Measurements from ENCODE around the gene SFRP5. TPM values are rescaled to one million over a fixed set of nuclear protein-coding genes. Genes with fewer than 3 reads are reported as not detected.

The SFRP5 gene, protein sequence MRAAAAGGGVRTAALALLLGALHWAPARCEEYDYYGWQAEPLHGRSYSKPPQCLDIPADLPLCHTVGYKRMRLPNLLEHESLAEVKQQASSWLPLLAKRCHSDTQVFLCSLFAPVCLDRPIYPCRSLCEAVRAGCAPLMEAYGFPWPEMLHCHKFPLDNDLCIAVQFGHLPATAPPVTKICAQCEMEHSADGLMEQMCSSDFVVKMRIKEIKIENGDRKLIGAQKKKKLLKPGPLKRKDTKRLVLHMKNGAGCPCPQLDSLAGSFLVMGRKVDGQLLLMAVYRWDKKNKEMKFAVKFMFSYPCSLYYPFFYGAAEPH
- total RNA-seq (2022; extraction: Qiagen RNA extraction; ENCODE audit: low read depth) = 1.8 to 2.5 TPM (median 2.1 TPM) in 5 replicates

DNA sequence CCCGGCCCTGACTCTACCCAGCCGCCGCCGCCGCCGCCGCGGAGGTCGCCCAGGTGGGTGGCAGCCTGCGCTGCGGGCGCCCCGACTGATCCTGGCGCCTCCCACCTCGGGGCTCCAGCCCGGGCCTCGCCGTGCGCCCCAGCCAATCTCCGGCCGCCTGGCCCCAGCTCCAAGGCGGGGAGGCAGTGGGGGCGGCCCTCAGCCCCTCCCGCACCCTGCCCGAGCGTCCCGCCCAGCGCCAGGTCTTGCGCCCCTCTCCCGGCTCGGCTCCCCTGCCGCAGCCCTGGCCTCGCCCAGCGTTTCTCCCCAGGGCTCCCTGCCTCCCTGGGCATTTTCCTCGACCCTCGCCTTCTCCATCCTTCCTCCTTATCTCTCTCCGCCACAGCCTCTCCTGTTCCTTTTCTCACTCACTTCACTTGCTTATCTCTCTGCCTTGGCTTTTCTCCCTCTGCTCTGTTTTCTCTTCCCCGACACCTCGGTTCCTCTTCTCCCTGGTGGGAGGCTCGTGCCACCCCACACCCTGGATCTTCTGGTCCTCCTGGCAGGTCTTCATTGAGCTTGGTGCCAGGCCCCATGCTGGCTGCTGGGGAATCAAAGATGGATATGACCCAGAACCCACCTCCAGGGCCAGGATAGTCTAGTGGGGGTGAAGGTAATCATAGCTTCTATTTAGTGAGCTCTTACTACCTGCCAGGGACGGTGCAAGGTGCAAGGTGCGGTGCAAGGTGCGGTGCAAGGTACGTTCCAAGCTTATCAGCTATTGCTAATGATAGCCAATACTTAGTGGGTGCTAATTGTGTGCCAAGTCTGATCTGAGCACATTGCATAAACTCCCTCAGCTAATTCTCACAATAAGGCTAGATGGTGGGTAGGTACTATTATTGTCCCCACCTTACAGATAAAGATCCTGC, at the start of gene SFRP5:
Gene SFRP5 (minus strand): TSS at position 87 of the 911 bp plus-strand sequence. CDS start 166 bp downstream, outside the sequence.

DNA sequence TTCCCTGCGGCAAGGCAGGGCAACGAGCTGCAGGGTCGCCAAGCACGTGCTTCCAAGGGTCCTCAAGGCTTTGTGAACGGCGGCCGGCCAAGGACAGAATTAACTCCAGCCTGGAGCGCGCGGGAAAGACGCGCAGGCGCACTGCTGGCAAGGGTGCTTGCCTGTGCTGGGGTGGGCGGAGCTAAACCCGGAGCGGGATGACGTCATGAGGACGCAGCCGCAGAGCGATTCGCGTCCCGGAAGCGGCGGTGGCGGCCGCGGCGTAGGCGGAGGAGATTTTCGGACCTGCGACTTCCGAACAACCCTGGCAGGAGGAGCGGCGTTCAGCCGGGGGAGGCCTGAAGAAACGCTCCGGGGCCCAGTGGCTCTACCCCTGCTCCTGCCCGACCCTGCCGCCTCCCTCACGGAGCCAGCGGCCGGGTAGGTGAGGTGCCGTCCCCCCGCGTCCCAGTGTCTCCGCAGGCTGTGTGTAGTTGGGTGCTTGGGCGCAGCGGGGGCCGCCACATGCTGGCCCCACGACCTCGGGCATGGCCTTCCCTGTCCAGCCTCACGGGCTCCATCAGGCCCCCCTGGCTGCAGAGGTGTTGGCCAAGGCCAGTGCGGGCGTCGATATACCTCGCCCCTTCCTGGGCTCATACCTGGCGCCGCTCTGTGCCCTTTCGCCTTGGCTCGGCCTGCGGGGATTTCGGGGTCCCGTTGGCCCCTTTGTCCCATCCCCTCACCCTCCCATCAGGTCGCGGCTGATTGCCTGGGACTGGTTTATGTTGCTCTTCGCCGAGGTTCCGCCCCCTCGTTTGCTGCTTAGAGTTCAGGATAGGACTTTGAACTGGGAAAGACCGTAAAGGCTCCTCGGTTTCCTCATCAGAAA, 34.7 kb downstream of the SFRP5 start, which contains the start of gene ZFYVE27:
Gene ZFYVE27 (plus strand): TSS at position 227 of the 868 bp plus-strand sequence. CDS start 1,350 bp downstream, outside the sequence.

Other genes with a start within 250 kb of the SFRP5 start
- gene ANKRD2, start 199.2 kb downstream of the SFRP5 start, total RNA-seq (2022; extraction: Qiagen RNA extraction; ENCODE audit: low read depth) = 4.2 to 6.9 TPM (median 4.9 TPM) in 5 replicates
- 1.2 to 2.0 TPM (median 1.7 TPM) in 5 replicates for gene HOGA1, start 187.6 kb downstream of the SFRP5 start, total RNA-seq (2022; extraction: Qiagen RNA extraction; ENCODE audit: low read depth)
- 0.11 TPM in 1 of 5 replicates, not detected in the others for gene C10orf62, start 182.3 kb downstream of the SFRP5 start, total RNA-seq (2022; extraction: Qiagen RNA extraction; ENCODE audit: low read depth)
- 6.7 to 8.4 TPM (median 7.9 TPM) in 5 replicates for gene MORN4, start 138.5 kb downstream of the SFRP5 start, total RNA-seq (2022; extraction: Qiagen RNA extraction; ENCODE audit: low read depth)
- gene PI4K2A, start 131.3 kb downstream of the SFRP5 start, total RNA-seq (2022; extraction: Qiagen RNA extraction; ENCODE audit: low read depth) = 20.2 to 23.4 TPM (median 22.6 TPM) in 5 replicates
- gene AVPI1, start 84.8 kb downstream of the SFRP5 start, total RNA-seq (2022; extraction: Qiagen RNA extraction; ENCODE audit: low read depth) = 86.3 to 139 TPM (median 117 TPM) in 5 replicates
- 43.7 to 55.5 TPM (median 52.8 TPM) in 5 replicates for gene MARVELD1, start 58.3 kb downstream of the SFRP5 start, total RNA-seq (2022; extraction: Qiagen RNA extraction; ENCODE audit: low read depth)
- gene ZFYVE27, start 34.9 kb downstream of the SFRP5 start, total RNA-seq (2022; extraction: Qiagen RNA extraction; ENCODE audit: low read depth) = 19.6 to 26.0 TPM (median 24.9 TPM) in 5 replicates
- gene GOLGA7B, start 77.8 kb upstream of the SFRP5 start, total RNA-seq (2022; extraction: Qiagen RNA extraction; ENCODE audit: low read depth) = 3.1 to 4.7 TPM (median 4.1 TPM) in 5 replicates